CD4-positive, alpha-beta memory T cell (primary cell): Measurements from ENCODE around the gene DHRS7B. TPM values are rescaled to one million over a fixed set of nuclear protein-coding genes. Genes with fewer than 3 reads are reported as not detected.

ENCODE experiments used
- CTCF ChIA-PET: fragments of 350-600 bp; sonication (Branson Sonifier 250); formaldehyde crosslinking; loops from one replicate; lab custom pipeline; 2021; ENCODE audit warnings: inconsistent platforms; ENCODE audit not compliant: partially characterized antibody; lab: Charles Lee
- POLR2A ChIA-PET: fragments of 350-600 bp; sonication (Branson Sonifier 250); formaldehyde crosslinking; loops from one replicate; lab custom pipeline; 2021; ENCODE audit not compliant: partially characterized antibody; lab: Charles Lee
- DNase-seq, 5 donors: peaks; one replicate each; pipeline versions ENCODE4 v3.0.0 to v3.0.0-alpha.2; 2020 to 2022; ENCODE audit warnings: mixed read lengths in 1 of 5
- H3K27ac ChIP-seq: one replicate; pipeline ENCODE4 v1.7.0; 2013; ENCODE audit warnings: low read depth, low read length
- H3K27me3 ChIP-seq: 2 replicates; pipeline ENCODE4 v1.7.0; 2013; ENCODE audit warnings: mild to moderate bottlenecking, low read length, moderate library complexity; ENCODE audit not compliant: insufficient read depth
- H3K36me3 ChIP-seq: 2 replicates; pipeline ENCODE4 v1.7.0; 2013; ENCODE audit warnings: mild to moderate bottlenecking, low read length, moderate library complexity; ENCODE audit not compliant: insufficient read depth
- H3K4me1 ChIP-seq: 2 replicates; pipeline ENCODE4 v1.7.0; 2013; ENCODE audit warnings: mild to moderate bottlenecking, low read length, moderate library complexity; ENCODE audit not compliant: insufficient read depth
- H3K4me3 ChIP-seq, 2 donors: one replicate each; pipeline ENCODE4 v1.7.0; 2013; ENCODE audit warnings: low read length in 2 of 2, mild to moderate bottlenecking in 1 of 2
- H3K9me3 ChIP-seq, 2 donors: one replicate each; pipeline ENCODE4 v1.7.0; 2013; ENCODE audit warnings: low read length in 2 of 2, control low read depth in 1 of 2; ENCODE audit not compliant: control insufficient read depth in 1 of 2
- H3K27ac Mint-ChIP-seq, 7 donors: one replicate each; pipeline ENCODE4 v1.8.0; 2020 to 2021; ENCODE audit warnings: mixed read lengths in 7 of 7, mild to moderate bottlenecking in 6 of 7, inconsistent platforms in 3 of 7, moderate library complexity in 3 of 7
- H3K27me3 Mint-ChIP-seq, 2 donors: one replicate each; pipeline ENCODE4 v1.8.0; 2020 to 2021; ENCODE audit warnings: mixed read lengths in 2 of 2
- H3K36me3 Mint-ChIP-seq, 2 donors: one replicate each; pipeline ENCODE4 v1.8.0; 2020 to 2021; ENCODE audit warnings: mixed read lengths in 2 of 2, inconsistent platforms in 1 of 2, mild to moderate bottlenecking in 1 of 2
- H3K4me1 Mint-ChIP-seq, 4 donors: one replicate each; pipeline ENCODE4 v1.8.0; 2020 to 2021; ENCODE audit warnings: mixed read lengths in 4 of 4, mild to moderate bottlenecking in 1 of 4
- H3K4me3 Mint-ChIP-seq, 8 donors: one replicate each; pipeline ENCODE4 v1.8.0; 2020 to 2021; ENCODE audit warnings: mixed read lengths in 8 of 8, mild to moderate bottlenecking in 7 of 8, moderate library complexity in 6 of 8, inconsistent platforms in 3 of 8
- H3K9me3 Mint-ChIP-seq, 8 donors: one replicate each; pipeline ENCODE4 v1.8.0; 2020 to 2021; ENCODE audit warnings: mixed read lengths in 8 of 8, mild to moderate bottlenecking in 5 of 8, inconsistent platforms in 3 of 8, moderate library complexity in 1 of 8
- intact Hi-C: fragments of 100-400 bp; cut with micrococcal nuclease; formaldehyde crosslinking; loops from one replicate; pipeline ENCODE4 v1.15.1; 2023
- polyA plus RNA-seq, 2 donors: library from polyadenylated mRNA; unstranded; fragments of 300-500 nt; fragmentation: Illumina TruSeq; gene quantifications; one replicate each; pipeline ENCODE4 v1.2.3, GENCODE V29; 2021
- total RNA-seq, 2 experiments: library from RNA; stranded (reverse); gene quantifications; one replicate each; pipeline ENCODE4 v1.2.3, GENCODE V29; 2021

DHRS7B gene
- total and polyA plus RNA-seq, 4 experiments from 2014 or later: 8.2 to 10.5 (median 9.7) TPM

DNA sequence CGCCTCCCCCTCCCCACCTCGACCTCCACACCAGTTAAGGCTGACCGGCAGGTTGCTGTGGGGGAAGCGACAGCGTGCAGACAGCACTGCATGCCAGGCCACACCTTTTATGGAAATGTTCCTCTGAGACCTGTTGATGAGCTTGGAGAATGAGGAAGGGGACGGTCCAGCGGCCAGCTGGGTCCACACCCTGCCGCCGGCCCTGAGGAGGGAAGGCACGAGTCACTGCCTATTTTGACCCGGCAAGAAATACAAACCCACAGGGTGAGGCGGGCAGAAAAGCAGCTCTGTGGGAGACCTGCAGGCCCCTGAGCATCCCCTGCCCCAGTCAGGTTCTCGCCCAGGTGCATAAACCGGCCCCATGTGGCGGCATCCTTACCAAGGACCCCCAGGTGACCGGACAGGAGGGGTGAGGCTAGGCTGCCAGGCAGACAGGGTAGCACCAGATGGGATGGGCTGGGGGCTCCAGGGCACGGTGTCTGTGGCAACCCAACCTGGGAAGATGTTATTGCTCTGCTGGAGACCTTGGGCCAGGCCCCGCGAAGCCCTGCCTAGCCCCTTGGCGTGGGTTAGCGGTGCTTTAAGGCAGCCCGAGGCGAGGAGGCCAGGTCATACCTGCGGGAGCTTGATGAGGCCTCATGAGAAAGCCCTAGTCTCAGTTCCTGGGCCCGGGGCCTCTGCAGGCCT is 113.7 kb downstream of the DHRS7B start:
- CTCF ChIA-PET: interaction anchor here (1.7 to 2.5 kb wide), 3 partner anchors 9 to 121 kb away, joined by 4 to 8 read pairs (median 6); no protein-coding TSS in a partner anchor
- Histone ChIP-seq H3K27me3 (no peaks in the 10 kb centered on the region), H3K27ac (no peak overlapping the region), H3K9me3 (no peaks in the 10 kb centered on the region), H3K4me1 (no peaks in the 10 kb centered on the region), H3K4me3 (no peak overlapping the region), H3K36me3 (no peaks in the 10 kb centered on the region)
- Mint-ChIP-seq H3K4me3 (no peak overlapping the region), H3K4me1 (peaks cover 0 to 3% (median 2%) of the 10 kb centered on the region in 4 donors), H3K27me3 (no peaks in the 10 kb centered on the region), H3K9me3 (no peaks in the 10 kb centered on the region), H3K27ac (peak overlapping the region in 1 of 7 donors; percentile 84), H3K36me3 (peaks cover 0 to 2% of the 10 kb centered on the region in 2 donors)
- POLR2A ChIA-PET: interaction anchor here (0.7 kb wide), 1 partner anchor 11 kb away, joined by 3 read pairs; no protein-coding TSS in a partner anchor
- DNase-seq: no peak
- intact Hi-C loops: no loop called here

Other genes with a start within 250 kb of the DHRS7B start
- 100 to 1,000 TPM; 135 to 140 TPM for gene USP22, start 84.0 kb upstream of the DHRS7B start, total RNA-seq
- gene USP22, start 84.0 kb upstream of the DHRS7B start, polyA plus RNA-seq: 10 to 100 TPM; 14.4 to 37.7 TPM
- 10 to 100 TPM; 18.6 to 21.7 TPM for gene TMEM11, start 87.2 kb downstream of the DHRS7B start, total RNA-seq
- gene TMEM11, start 87.2 kb downstream of the DHRS7B start, polyA plus RNA-seq: 10 to 100 TPM; 35.6 to 38.6 TPM
- 10 to 100 TPM; 13.1 to 13.5 TPM for gene NATD1, start 126.4 kb downstream of the DHRS7B start, total RNA-seq
- 1 to 10 TPM in 1 of 2 donors, under 1 TPM in 1; 0.32 to 2.3 TPM for gene NATD1, start 126.4 kb downstream of the DHRS7B start, polyA plus RNA-seq
- gene MAP2K3, start 157.7 kb downstream of the DHRS7B start, total RNA-seq: 10 to 100 TPM; 52.6 to 63.2 TPM
- 10 to 100 TPM; 48.5 to 88.9 TPM for gene MAP2K3, start 157.7 kb downstream of the DHRS7B start, polyA plus RNA-seq
- gene KCNJ12, start 249.4 kb downstream of the DHRS7B start, total RNA-seq: not detected
- gene KCNJ12, start 249.4 kb downstream of the DHRS7B start, polyA plus RNA-seq: not detected